HG02870 (cell line): ENCODE data around the gene TPD52L1.
"Not testable (repeated sequence)": the region's sequence is repeated elsewhere in the genome, so short reads cannot be mapped to it uniquely, and the experiment has no call there.

Experiments used
- ATAC-seq: cut with Tn5 transposase; IDR thresholded peaks from one replicate; pipeline ENCODE4 v1.9.1; 2021; ENCODE audit warnings: mild to moderate bottlenecking, moderate library complexity; ENCODE audit not compliant: unreplicated experiment

The TPD52L1 gene

GRCh38 chr6:125264476-125264875 is 110.9 kb downstream of the TPD52L1 start:
- no peak for ATAC-seq

- no peak for ATAC-seq
Measured at GRCh38 chr6:125267806-125268523, 114.4 kb downstream of the TPD52L1 start.

GRCh38 chr6:125268765-125269164 is 115.2 kb downstream of the TPD52L1 start:
- ATAC-seq: no peak

GRCh38 chr6:125269328-125269985 is 115.9 kb downstream of the TPD52L1 start:
- no peak for ATAC-seq

- ATAC-seq: no peak
Measured at GRCh38 chr6:125270380-125270779, 116.8 kb downstream of the TPD52L1 start.

- no peak for ATAC-seq
Measured at GRCh38 chr6:125271486-125272159, 118.0 kb downstream of the TPD52L1 start.

GRCh38 chr6:125273251-125273650 is 119.7 kb downstream of the TPD52L1 start:
- ATAC-seq: no peak

GRCh38 chr6:125273965-125274364 is 120.4 kb downstream of the TPD52L1 start:
- no peak for ATAC-seq

- no peak for ATAC-seq
Measured at GRCh38 chr6:125274935-125275334, 121.4 kb downstream of the TPD52L1 start.

GRCh38 chr6:125275779-125276178 is 122.2 kb downstream of the TPD52L1 start:
- no peak for ATAC-seq

- no peak for ATAC-seq
Measured at GRCh38 chr6:125277838-125278237, 124.3 kb downstream of the TPD52L1 start.

GRCh38 chr6:125279961-125280360 is 126.4 kb downstream of the TPD52L1 start:
- no peak for ATAC-seq

- ATAC-seq: not testable (repeated sequence)
Measured at GRCh38 chr6:125280370-125281035, 126.9 kb downstream of the TPD52L1 start.

GRCh38 chr6:125282470-125282869 is 128.9 kb downstream of the TPD52L1 start:
- ATAC-seq: not testable (repeated sequence)

GRCh38 chr6:125285353-125285752 is 131.8 kb downstream of the TPD52L1 start:
- no peak for ATAC-seq

- ATAC-seq: no peak
Measured at GRCh38 chr6:125285936-125286335, 132.4 kb downstream of the TPD52L1 start.

- ATAC-seq: no peak
Measured at GRCh38 chr6:125287718-125288117, 134.1 kb downstream of the TPD52L1 start.

GRCh38 chr6:125293587-125293986 is 140.0 kb downstream of the TPD52L1 start:
- ATAC-seq: no peak

- no peak for ATAC-seq
Measured at GRCh38 chr6:125294036-125294435, 140.5 kb downstream of the TPD52L1 start.

- ATAC-seq: no peak
Measured at GRCh38 chr6:125294925-125295324, 141.4 kb downstream of the TPD52L1 start.

GRCh38 chr6:125296471-125296870 is 142.9 kb downstream of the TPD52L1 start:
- ATAC-seq: no peak
